GM12878 (cell line): Measurements from ENCODE around the gene PTGER4. TPM values are rescaled to one million over a fixed set of nuclear protein-coding genes. Genes with fewer than 3 reads are reported as not detected.

ENCODE experiments used
- ATAC-seq: fragments of 200-7000 bp; cut with Tn5 transposase; 3 replicates; pipeline ENCODE4 v1.9.1; 2020; ENCODE audit warnings: mild to moderate bottlenecking, moderate library complexity
- BruUV-seq: library from RNA; stranded (reverse); fragments of 400-500 nt; replicated peaks from 2 replicates; lab custom pipeline; 2021; lab: Mats Ljungman, UMichigan
- CTCF ChIA-PET: fragments of 300-600 bp; sonication (Branson Sonifier 250); formaldehyde crosslinking; extraction: SDS; loops from one replicate; lab custom pipeline; 2021; ENCODE audit warnings: inconsistent platforms; lab: Yijun Ruan, JAX
- POLR2A ChIA-PET: fragments of 350-600 bp; formaldehyde crosslinking; extraction: SDS; loops from one replicate; lab custom pipeline; 2021; ENCODE audit warnings: inconsistent platforms; lab: Charles Lee
- RAD21 ChIA-PET: fragments of 300-600 bp; sonication (Branson Sonifier 250); formaldehyde crosslinking; loops from one replicate; lab custom pipeline; 2023; ENCODE audit warnings: antibody characterized with exemption; ENCODE audit not compliant: unreplicated experiment; lab: Charles Lee
- SMC1A ChIA-PET: fragments of 300-600 bp; sonication (Branson Sonifier 250); formaldehyde crosslinking; loops from one replicate; lab custom pipeline; 2023; ENCODE audit not compliant: unreplicated experiment, uncharacterized antibody; lab: Charles Lee
- DNase-seq: peaks from one replicate; pipeline ENCODE4 v3.0.0-alpha.2; 2011; ENCODE audit warnings: low read depth, low spot score
- FAIRE-seq: peaks from 3 replicates; lab custom pipeline; 2011; peaks lifted over from hg19 to GRCh38; lab: Jason Lieb, UNC
- H2AFZ ChIP-seq: 2 replicates; pipeline ENCODE4 v1.6.0; 2011; ENCODE audit warnings: low read depth, low read length, control low read depth; ENCODE audit not compliant: control insufficient read depth
- H3K27ac ChIP-seq: 2 replicates; pipeline ENCODE4 v1.5.1; 2011; ENCODE audit warnings: control low read depth; ENCODE audit not compliant: control insufficient read depth, insufficient read depth
- H3K27me3 ChIP-seq, 2 experiments: replicated peaks in 1 of 2; 2 replicates each; pipeline versions ENCODE4 v1.6.0 to v1.6.1; 2011; ENCODE audit warnings: low read length in 1 of 2; ENCODE audit not compliant: control insufficient read depth in 2 of 2, insufficient read depth in 2 of 2
- H3K36me3 ChIP-seq, 2 experiments: 2 replicates each; pipeline ENCODE4 v1.5.1; 2011; ENCODE audit warnings: low read length in 1 of 2; ENCODE audit not compliant: control insufficient read depth in 2 of 2, insufficient read depth in 2 of 2
- H3K4me1 ChIP-seq: 2 replicates; pipeline ENCODE4 v1.6.1; 2011; ENCODE audit warnings: mild to moderate bottlenecking, low read length, moderate library complexity, mixed read lengths; ENCODE audit not compliant: control insufficient read depth, insufficient read depth
- H3K4me2 ChIP-seq: 2 replicates; pipeline ENCODE4 v1.6.0; 2011; ENCODE audit warnings: control low read depth; ENCODE audit not compliant: control insufficient read depth, insufficient read depth
- H3K4me3 ChIP-seq: fragments of 200-600 bp; sonication (generic); 2 replicates; pipeline ENCODE4 v1.5.1; 2016
- H3K79me2 ChIP-seq: 2 replicates; pipeline ENCODE4 v1.6.0; 2011; ENCODE audit warnings: low read length; ENCODE audit not compliant: control insufficient read depth, insufficient read depth
- H3K9ac ChIP-seq: 2 replicates; pipeline ENCODE4 v1.8.0; 2011; ENCODE audit warnings: low read length, control low read depth, mixed read lengths; ENCODE audit not compliant: control insufficient read depth, insufficient read depth
- H3K9me3 ChIP-seq: replicated peaks from 3 replicates; pipeline ENCODE4 v1.5.1; 2011; ENCODE audit warnings: mild to moderate bottlenecking, low read length; ENCODE audit not compliant: control insufficient read depth, insufficient read depth
- H4K20me1 ChIP-seq: 2 replicates; pipeline ENCODE4 v1.6.0; 2011; ENCODE audit not compliant: control insufficient read depth, insufficient read depth
- E2F4 ChIP-seq: IDR thresholded peaks from 2 replicates; pipeline ENCODE4 v1.6.1; 2012; ENCODE audit warnings: low read depth, low read length, improper control_type of control experiment
- ETV6 ChIP-seq, 2 experiments: fragments of 450-650 bp in 1 of 2; IDR thresholded peaks in 1 of 2; conservative IDR thresholded peaks in 1 of 2; 2 replicates each; pipeline ENCODE4 v1.6.1; 2014; ENCODE audit warnings: antibody characterized with exemption in 1 of 2, borderline replicate concordance in 1 of 2, low read depth in 1 of 2, mild to moderate bottlenecking in 1 of 2, moderate library complexity in 1 of 2
- LARP7 ChIP-seq: fragments of 450-650 bp; IDR thresholded peaks from 2 replicates; pipeline ENCODE4 v1.6.1; 2017; ENCODE audit warnings: mild to moderate bottlenecking
- MAX ChIP-seq: IDR thresholded peaks from 2 replicates; pipeline ENCODE4 v1.6.1; 2012; ENCODE audit warnings: low read depth, low read length, improper control_type of control experiment
- MEF2B ChIP-seq: fragments of 450-650 bp; IDR thresholded peaks from 2 replicates; pipeline ENCODE4 v1.6.1; 2018; ENCODE audit warnings: mild to moderate bottlenecking, moderate library complexity; ENCODE audit not compliant: partially characterized antibody, poor library complexity, severe bottlenecking
- MTA2 ChIP-seq: fragments of 450-650 bp; IDR thresholded peaks from 2 replicates; pipeline ENCODE4 v1.6.1; 2016; ENCODE audit warnings: low read depth, mild to moderate bottlenecking, moderate library complexity
- POLR2A ChIP-seq: IDR thresholded peaks from 2 replicates; pipeline ENCODE4 v1.6.1; 2011; ENCODE audit warnings: low read depth, mild to moderate bottlenecking, low read length
- REST ChIP-seq: IDR thresholded peaks from 2 replicates; pipeline ENCODE4 v1.6.1; 2012; ENCODE audit warnings: mild to moderate bottlenecking, low read depth, low read length
- SMC3 ChIP-seq: IDR thresholded peaks from 2 replicates; pipeline ENCODE4 v1.6.1; 2011; ENCODE audit warnings: low read length, improper control_type of control experiment, borderline replicate concordance
- STAT1 ChIP-seq: fragments of 450-650 bp; conservative IDR thresholded peaks from 2 replicates; pipeline ENCODE4 v1.6.1; 2014; ENCODE audit warnings: antibody characterized with exemption, mild to moderate bottlenecking
- WRNIP1 ChIP-seq: IDR thresholded peaks from 2 replicates; pipeline ENCODE4 v1.6.1; 2011; ENCODE audit warnings: low read depth, low read length, improper control_type of control experiment, borderline replicate concordance
- ZZZ3 ChIP-seq: IDR thresholded peaks from 2 replicates; pipeline ENCODE4 v1.6.1; 2011; ENCODE audit warnings: low read depth; ENCODE audit not compliant: control insufficient read depth, insufficient read length
- WGBS: methylation state at CpG from one replicate; pipeline ENCODE4 v1.1.6; 2016; ENCODE audit warnings: low lambda C conversion rate; ENCODE audit not compliant: insufficient replicate concordance, insufficient coverage; ENCODE audit errors: missing lambda C conversion rate; 5-methylcytosine and 5-hydroxymethylcytosine counted together
- in situ Hi-C: fragments of 300-500 bp; cut with MboI; formaldehyde crosslinking; loops from 9 replicates; pipeline ENCODE4 v1.14.3; 2018; ENCODE audit warnings: mixed read lengths
- intact Hi-C: fragments of 100-400 bp; cut with micrococcal nuclease; formaldehyde crosslinking; loops from one replicate; pipeline ENCODE4 v1.14.2; 2022; ENCODE audit not compliant: unreplicated experiment
- polyA plus RNA-seq, 11 experiments: library from polyadenylated mRNA; depleted of rRNA in 4 of 11; unstranded in 6 of 11; stranded (reverse) in 5 of 11; fragments of >200 nt; fragmentation: Nextera tagmentation in 4 of 11; fragmentation: Illumina TruSeq in 1 of 11; extraction: Ambion mirVana in 4 of 11; extraction: Trizol in 1 of 11; gene quantifications; 1 replicate in 1 of 11; 2 replicates in 10 of 11; pipeline versions ENCODE4 v1.2.1 to v1.2.3, GENCODE V29; 2011 to 2016; ENCODE audit warnings: inconsistent platforms in 2 of 11, missing spikeins in 2 of 11, low read depth in 1 of 11
- total RNA-seq, 4 experiments: library from RNA; depleted of rRNA in 3 of 4; stranded (reverse); fragments of >200 nt in 3 of 4; fragmentation: Illumina TruSeq in 1 of 4; extraction: Trizol in 1 of 4; gene quantifications; 2 replicates each; pipeline versions ENCODE4 v1.2.1 to v1.2.3, GENCODE V29; 2013 to 2021
- TF ChIP-seq, protein P1 (sequence below): fragments of 450-650 bp; formaldehyde crosslinking; IDR thresholded peaks from 2 replicates; pipeline ENCODE4 v1.4.0; 2020; ENCODE audit warnings: mild to moderate bottlenecking, moderate library complexity

PTGER4 gene
- total and polyA plus RNA-seq, 10 of the 15 experiments (the other 5 are each of a cell fraction or from before 2014, with no cell fraction given), result 0.15 to 3.7 (median 0.62) TPM

DNA sequence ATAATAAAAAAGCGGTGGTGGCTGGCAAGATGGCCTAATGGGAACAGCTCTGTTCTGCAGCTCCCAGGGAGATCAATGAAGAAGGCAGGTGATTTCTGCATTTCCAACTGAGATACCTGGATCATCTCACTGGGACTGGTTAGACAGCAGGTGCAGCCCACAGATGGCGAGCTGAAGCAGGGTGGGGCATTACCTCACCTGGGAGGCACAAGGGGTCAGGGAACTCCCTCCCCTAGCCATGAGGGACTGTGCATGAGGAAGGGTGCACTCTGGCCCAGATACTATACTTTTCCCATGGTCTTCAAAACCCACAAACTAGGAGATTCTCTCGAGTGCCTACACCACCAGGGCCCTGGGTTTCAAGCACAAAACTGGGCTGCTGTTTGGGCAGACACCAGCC, 45.6 kb upstream of the PTGER4 start (continued):
- TF ChIP-seq REST (no peak), LARP7 (no peak), SMC3 (no peak), MTA2 (no peak), STAT1 (no peak)
- TF ChIP-seq, all 136 proteins: peak for 0

DNA sequence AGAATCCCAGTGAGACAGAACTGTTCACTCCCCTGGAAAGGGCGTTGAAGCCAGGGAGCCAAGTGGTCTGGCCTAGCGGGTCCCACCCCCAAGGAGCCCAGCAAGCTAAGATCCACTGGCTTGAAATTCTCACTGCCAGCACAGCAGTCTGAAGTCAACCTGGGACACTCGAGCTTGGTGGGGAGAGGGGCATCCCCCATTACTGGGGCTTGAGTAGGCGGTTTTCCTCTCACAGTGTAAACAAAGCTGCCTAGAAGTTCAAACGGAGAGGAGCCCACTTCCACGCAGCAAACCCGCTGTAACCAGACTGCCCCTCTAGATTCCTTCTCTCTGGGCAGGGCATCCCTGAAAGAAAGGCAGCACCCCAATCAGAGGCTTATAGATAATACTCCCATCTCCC, 45.1 kb upstream of the PTGER4 start:
- intact Hi-C loops (no loop called here), in situ Hi-C loops (no loop called here)
- RAD21 ChIA-PET, result no interaction called here
- H3K27ac ChIP-seq, result no peak overlapping the region
- CTCF ChIA-PET, result no interaction called here
- no peaks in the 10 kb centered on the region for H3K36me3 ChIP-seq
- FAIRE-seq, result no peak
- no peaks in the 10 kb centered on the region; a peak in 1 of 4 replicates for H3K27me3 ChIP-seq
- H2AFZ ChIP-seq, result no peak overlapping the region
- no peaks in the 10 kb centered on the region for H4K20me1 ChIP-seq
- H3K9me3 ChIP-seq, result no peaks in the 10 kb centered on the region
- no peak overlapping the region for H3K9ac ChIP-seq
- H3K79me2 ChIP-seq, result no peaks in the 10 kb centered on the region
- BruUV-seq, result no TSS peak
- WGBS, result 63% methylated on average over 7 of the region's 7 CpGs
- POLR2A ChIA-PET, result no interaction called here
- H3K4me3 ChIP-seq, result no peak overlapping the region
- DNase-seq, result no peak
- no peaks in the 10 kb centered on the region for H3K4me1 ChIP-seq
- H3K4me2 ChIP-seq, result no peak overlapping the region
- SMC1A ChIA-PET, result no interaction called here
- ATAC-seq, result no peak
- TF ChIP-seq MEF2B (no peak), ZZZ3 (no peak), ETV6 (conservative IDR thresholded peaks at IDR 0.05 in 1 of 2, IDR thresholded peaks at IDR 0.05 in 1 of 2; ENCODE audit: borderline replicate concordance in 1 of 2, low read depth in 1 of 2) (no peak), MAX (no peak), WRNIP1 (no peak), POLR2A (no peak), E2F4 (no peak)
- TF ChIP-seq, protein P1, sequence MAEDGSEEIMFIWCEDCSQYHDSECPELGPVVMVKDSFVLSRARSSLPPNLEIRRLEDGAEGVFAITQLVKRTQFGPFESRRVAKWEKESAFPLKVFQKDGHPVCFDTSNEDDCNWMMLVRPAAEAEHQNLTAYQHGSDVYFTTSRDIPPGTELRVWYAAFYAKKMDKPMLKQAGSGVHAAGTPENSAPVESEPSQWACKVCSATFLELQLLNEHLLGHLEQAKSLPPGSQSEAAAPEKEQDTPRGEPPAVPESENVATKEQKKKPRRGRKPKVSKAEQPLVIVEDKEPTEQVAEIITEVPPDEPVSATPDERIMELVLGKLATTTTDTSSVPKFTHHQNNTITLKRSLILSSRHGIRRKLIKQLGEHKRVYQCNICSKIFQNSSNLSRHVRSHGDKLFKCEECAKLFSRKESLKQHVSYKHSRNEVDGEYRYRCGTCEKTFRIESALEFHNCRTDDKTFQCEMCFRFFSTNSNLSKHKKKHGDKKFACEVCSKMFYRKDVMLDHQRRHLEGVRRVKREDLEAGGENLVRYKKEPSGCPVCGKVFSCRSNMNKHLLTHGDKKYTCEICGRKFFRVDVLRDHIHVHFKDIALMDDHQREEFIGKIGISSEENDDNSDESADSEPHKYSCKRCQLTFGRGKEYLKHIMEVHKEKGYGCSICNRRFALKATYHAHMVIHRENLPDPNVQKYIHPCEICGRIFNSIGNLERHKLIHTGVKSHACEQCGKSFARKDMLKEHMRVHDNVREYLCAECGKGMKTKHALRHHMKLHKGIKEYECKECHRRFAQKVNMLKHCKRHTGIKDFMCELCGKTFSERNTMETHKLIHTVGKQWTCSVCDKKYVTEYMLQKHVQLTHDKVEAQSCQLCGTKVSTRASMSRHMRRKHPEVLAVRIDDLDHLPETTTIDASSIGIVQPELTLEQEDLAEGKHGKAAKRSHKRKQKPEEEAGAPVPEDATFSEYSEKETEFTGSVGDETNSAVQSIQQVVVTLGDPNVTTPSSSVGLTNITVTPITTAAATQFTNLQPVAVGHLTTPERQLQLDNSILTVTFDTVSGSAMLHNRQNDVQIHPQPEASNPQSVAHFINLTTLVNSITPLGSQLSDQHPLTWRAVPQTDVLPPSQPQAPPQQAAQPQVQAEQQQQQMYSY (CRISPR knock-in tag), result no peak
